ENCODE measurements around the gene AKT1.

DNA sequence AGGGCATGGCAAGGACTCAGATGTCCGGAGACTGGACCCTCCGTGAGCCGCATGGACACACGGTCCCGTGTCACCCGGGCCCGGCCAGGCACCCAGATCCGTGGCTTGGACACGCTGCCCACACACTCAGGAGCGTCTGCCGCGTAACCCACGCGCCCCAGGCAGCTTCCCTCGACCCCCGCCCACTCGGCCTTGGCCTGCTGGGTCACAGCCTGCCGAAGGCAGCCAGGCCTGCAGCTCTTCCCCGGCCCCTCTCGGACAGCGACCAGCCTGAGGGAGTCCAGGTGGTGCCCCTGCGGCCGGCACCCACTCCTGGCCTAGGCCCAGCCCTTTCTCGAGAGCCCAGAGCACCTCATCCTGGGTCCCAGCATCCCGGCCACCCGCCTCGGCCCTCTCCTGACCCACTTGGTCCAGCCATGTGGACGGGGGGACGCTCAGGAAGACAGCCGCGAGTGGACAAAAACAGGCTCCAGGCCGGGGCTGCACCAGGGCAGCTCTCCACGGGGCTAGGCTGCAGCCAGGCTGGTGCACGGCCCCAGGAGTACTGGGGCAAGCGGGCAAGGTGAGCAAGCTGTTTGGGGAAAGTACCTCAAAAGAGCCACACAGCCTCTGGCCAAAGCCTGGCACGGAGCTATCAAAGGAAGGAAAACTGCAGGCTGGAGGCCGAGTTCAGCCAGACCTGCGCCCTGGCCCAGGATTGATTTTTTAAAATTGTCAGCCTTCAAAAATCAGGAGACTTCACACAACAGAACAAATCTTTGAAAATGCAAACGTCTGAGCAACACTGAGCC, 6.5 kb downstream of the AKT1 start:
- TF ChIP-seq, protein P1, sequence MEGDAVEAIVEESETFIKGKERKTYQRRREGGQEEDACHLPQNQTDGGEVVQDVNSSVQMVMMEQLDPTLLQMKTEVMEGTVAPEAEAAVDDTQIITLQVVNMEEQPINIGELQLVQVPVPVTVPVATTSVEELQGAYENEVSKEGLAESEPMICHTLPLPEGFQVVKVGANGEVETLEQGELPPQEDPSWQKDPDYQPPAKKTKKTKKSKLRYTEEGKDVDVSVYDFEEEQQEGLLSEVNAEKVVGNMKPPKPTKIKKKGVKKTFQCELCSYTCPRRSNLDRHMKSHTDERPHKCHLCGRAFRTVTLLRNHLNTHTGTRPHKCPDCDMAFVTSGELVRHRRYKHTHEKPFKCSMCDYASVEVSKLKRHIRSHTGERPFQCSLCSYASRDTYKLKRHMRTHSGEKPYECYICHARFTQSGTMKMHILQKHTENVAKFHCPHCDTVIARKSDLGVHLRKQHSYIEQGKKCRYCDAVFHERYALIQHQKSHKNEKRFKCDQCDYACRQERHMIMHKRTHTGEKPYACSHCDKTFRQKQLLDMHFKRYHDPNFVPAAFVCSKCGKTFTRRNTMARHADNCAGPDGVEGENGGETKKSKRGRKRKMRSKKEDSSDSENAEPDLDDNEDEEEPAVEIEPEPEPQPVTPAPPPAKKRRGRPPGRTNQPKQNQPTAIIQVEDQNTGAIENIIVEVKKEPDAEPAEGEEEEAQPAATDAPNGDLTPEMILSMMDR (IDR thresholded peaks at IDR 0.05): peak in 1 of 4 donors; percentile 5
- TF ChIP-seq POLR2A (IDR thresholded peaks at IDR 0.05): no peak
